ENCODE results near the gene PRKCB. TPM values are rescaled to one million over a fixed set of nuclear protein-coding genes. Genes with fewer than 3 reads are reported as not detected.

The PRKCB gene
- polyA plus RNA-seq, 3 donors = 57.4 to 87.4 (median 75.5) TPM

GRCh38 chr16:24152826-24153225, 317.0 kb downstream of the PRKCB start:
- Histone ChIP-seq H3K4me2 (replicated peaks; ENCODE audit: extremely low read depth, low read length, poor library complexity, severe bottlenecking) (no peak overlapping the region), H3K27ac (ENCODE audit: low read depth in 1 of 2, low read length in 2 of 2) (peak overlapping the region in 1 of 2 donors; percentile 22), H2AFZ (ENCODE audit: insufficient read depth, low read depth, low read length, poor library complexity, severe bottlenecking) (no peak overlapping the region), H3K4me3 (replicated peaks in 1 of 3; ENCODE audit: low read depth in 2 of 3, low read length in 3 of 3) (no peak overlapping the region), H3K9me3 (replicated peaks in 1 of 2; ENCODE audit: control insufficient read depth in 1 of 2, insufficient read depth in 1 of 2, low read length in 2 of 2) (no peaks in the 10 kb centered on the region), H3K27me3 (ENCODE audit: control insufficient read depth in 2 of 2, insufficient read depth in 2 of 2, low read length in 2 of 2) (no peaks in the 10 kb centered on the region), H3K9ac (ENCODE audit: insufficient read depth, low read length, poor library complexity, severe bottlenecking) (no peak overlapping the region), H3K36me3 (replicated peaks in 1 of 2; ENCODE audit: control insufficient read depth in 1 of 2, insufficient read depth in 2 of 2, low read length in 2 of 2) (peaks cover 50 to 98% of the 10 kb centered on the region in 2 donors), H3K4me1 (ENCODE audit: control insufficient read depth in 1 of 2, insufficient read depth in 2 of 2, low read length in 2 of 2) (no peaks in the 10 kb centered on the region), H3K79me2 (ENCODE audit: insufficient read depth, low read length) (no peaks in the 10 kb centered on the region), H4K20me1 (ENCODE audit: insufficient read depth, low read length) (peaks cover 92% of the 10 kb centered on the region)
- 100% methylated on average over 1 of the region's 1 CpG for WGBS (ENCODE audit: insufficient coverage)
- DNase-seq = no peak
- no peak for TF ChIP-seq CTCF (IDR thresholded peaks at IDR 0.05)
- Mint-ChIP-seq H3K27ac (no peak overlapping the region), H3K9me3 (peaks cover 0 to 5% (median 2%) of the 10 kb centered on the region in 7 donors), H3K4me3 (no peak overlapping the region), H3K36me3 (peaks cover 69 to 77% of the 10 kb centered on the region in 2 donors), H3K4me1 (peaks cover 2% of the 10 kb centered on the region), H3K27me3 (ENCODE audit: low read depth in 3 of 3) (no peaks in the 10 kb centered on the region)
- intact Hi-C loops (cut with micrococcal nuclease) = no loop called here

GRCh38 chr16:24156777-24157176, 321.0 kb downstream of the PRKCB start:
- Histone ChIP-seq H3K4me3 (replicated peaks in 1 of 3; ENCODE audit: low read depth in 2 of 3, low read length in 3 of 3) (no peak overlapping the region), H3K27ac (ENCODE audit: low read depth in 1 of 2, low read length in 2 of 2) (no peak overlapping the region), H3K4me2 (replicated peaks; ENCODE audit: extremely low read depth, low read length, poor library complexity, severe bottlenecking) (no peak overlapping the region), H2AFZ (ENCODE audit: insufficient read depth, low read depth, low read length, poor library complexity, severe bottlenecking) (no peak overlapping the region), H3K27me3 (ENCODE audit: control insufficient read depth in 2 of 2, insufficient read depth in 2 of 2, low read length in 2 of 2) (no peaks in the 10 kb centered on the region), H3K79me2 (ENCODE audit: insufficient read depth, low read length) (no peaks in the 10 kb centered on the region), H4K20me1 (ENCODE audit: insufficient read depth, low read length) (peaks cover 80% of the 10 kb centered on the region), H3K4me1 (ENCODE audit: control insufficient read depth in 1 of 2, insufficient read depth in 2 of 2, low read length in 2 of 2) (no peaks in the 10 kb centered on the region), H3K36me3 (replicated peaks in 1 of 2; ENCODE audit: control insufficient read depth in 1 of 2, insufficient read depth in 2 of 2, low read length in 2 of 2) (peaks cover 79 to 94% of the 10 kb centered on the region in 2 donors), H3K9me3 (replicated peaks in 1 of 2; ENCODE audit: control insufficient read depth in 1 of 2, insufficient read depth in 1 of 2, low read length in 2 of 2) (no peaks in the 10 kb centered on the region), H3K9ac (ENCODE audit: insufficient read depth, low read length, poor library complexity, severe bottlenecking) (no peak overlapping the region)
- 100% methylated on average over 1 of the region's 1 CpG for WGBS (ENCODE audit: insufficient coverage)
- intact Hi-C loops (cut with micrococcal nuclease) = no loop called here
- Mint-ChIP-seq H3K4me1 (peaks cover 2% of the 10 kb centered on the region), H3K27ac (peak overlapping the region in 1 of 7 donors; percentile 54), H3K36me3 (peaks cover 61 to 88% of the 10 kb centered on the region in 2 donors), H3K27me3 (ENCODE audit: low read depth in 3 of 3) (no peaks in the 10 kb centered on the region), H3K9me3 (peaks cover 0 to 5% (median 0%) of the 10 kb centered on the region in 7 donors), H3K4me3 (no peak overlapping the region)
- DNase-seq = no peak
- TF ChIP-seq CTCF (IDR thresholded peaks at IDR 0.05) = no peak

Measured in CD14-positive monocyte (primary cell).